GM19099 (cell line): ENCODE measurements around the gene UTP20.

Experiments
- POLR2A ChIP-seq: IDR thresholded peaks from 3 replicates; pipeline ENCODE4 v1.6.1; 2011; ENCODE audit warnings: low read depth; ENCODE audit not compliant: insufficient read length; ENCODE audit errors: extremely low read depth

The UTP20 gene

GRCh38 chr12:101375573-101375972, 95.7 kb downstream of the UTP20 start:
- TF ChIP-seq POLR2A: no peak

GRCh38 chr12:101379149-101379548, 99.2 kb downstream of the UTP20 start:
- no peak for TF ChIP-seq POLR2A

- TF ChIP-seq POLR2A: no peak
Observed at GRCh38 chr12:101407049-101407435, 127.1 kb downstream of the UTP20 start.

GRCh38 chr12:101407436-101408345, 127.8 kb downstream of the UTP20 start, which contains the start of gene ARL1:
Gene ARL1 (minus strand): TSS chr12:101407772. CDS start chr12:101407645, 127 bp downstream.
- TF ChIP-seq POLR2A: peak; percentile 85

GRCh38 chr12:101414533-101415119, 134.7 kb downstream of the UTP20 start:
- no peak for TF ChIP-seq POLR2A

GRCh38 chr12:101415228-101415627, 135.3 kb downstream of the UTP20 start:
- TF ChIP-seq POLR2A: no peak

GRCh38 chr12:101424620-101425019, 144.7 kb downstream of the UTP20 start:
- TF ChIP-seq POLR2A: no peak

GRCh38 chr12:101430456-101430855, 150.6 kb downstream of the UTP20 start:
- no peak for TF ChIP-seq POLR2A

GRCh38 chr12:101436136-101436535, 156.2 kb downstream of the UTP20 start:
- TF ChIP-seq POLR2A: no peak
